CD4-positive, alpha-beta T cell treated with Interleukin-4 for 1 hour (primary cell): ENCODE data around the gene TSPAN11.
"Not testable (repeated sequence)": the region's sequence is repeated elsewhere in the genome, so short reads cannot be mapped to it uniquely, and the experiment has no call there.

Source experiments
- DNase-seq, 2 donors: peaks; one replicate each; pipeline ENCODE4 v3.0.0-alpha.2; 2020 to 2022

TSPAN11 gene

GRCh38 chr12:31021809-31022494 is 95.4 kb downstream of the TSPAN11 start:
- no peak for DNase-seq

- no peak for DNase-seq
Observed at GRCh38 chr12:31023271-31023724, 96.8 kb downstream of the TSPAN11 start.

- no peak for DNase-seq
Observed at GRCh38 chr12:31026202-31026601, 99.7 kb downstream of the TSPAN11 start.

GRCh38 chr12:31027006-31027405 is 100.5 kb downstream of the TSPAN11 start:
- not testable (repeated sequence) for DNase-seq

GRCh38 chr12:31029468-31029867 is 102.9 kb downstream of the TSPAN11 start:
- DNase-seq: no peak

- DNase-seq: no peak
Observed at GRCh38 chr12:31029916-31030562, 103.5 kb downstream of the TSPAN11 start.

- no peak for DNase-seq
Observed at GRCh38 chr12:31031951-31032335, 105.4 kb downstream of the TSPAN11 start.

GRCh38 chr12:31033146-31033545 is 106.6 kb downstream of the TSPAN11 start:
- no peak for DNase-seq

GRCh38 chr12:31033681-31034080 is 107.1 kb downstream of the TSPAN11 start:
- no peak for DNase-seq

GRCh38 chr12:31034372-31034771 is 107.8 kb downstream of the TSPAN11 start:
- DNase-seq: no peak

- DNase-seq: no peak
Observed at GRCh38 chr12:31035226-31035625, 108.7 kb downstream of the TSPAN11 start.

- DNase-seq: no peak
Observed at GRCh38 chr12:31035967-31036665, 109.6 kb downstream of the TSPAN11 start.

GRCh38 chr12:31037028-31037427 is 110.5 kb downstream of the TSPAN11 start:
- DNase-seq: no peak

- DNase-seq: no peak
Observed at GRCh38 chr12:31037931-31038330, 111.4 kb downstream of the TSPAN11 start.

GRCh38 chr12:31041033-31041564 is 114.6 kb downstream of the TSPAN11 start:
- no peak for DNase-seq
